Head of caudate nucleus (tissue), 42 donors: Measurements from ENCODE around the gene ZNF775.

Experiments
- DNase-seq, 42 donors: peaks; one replicate each; pipeline versions ENCODE4 v3.0.0 to v3.0.0-alpha.2; 2020 to 2021; ENCODE audit warnings: mixed read lengths in 7 of 42
- intact Hi-C: fragments of 100-400 bp; cut with DNase I; formaldehyde crosslinking; loops from one replicate; pipeline ENCODE4 v1.15.0; 2022

ZNF775 gene

GRCh38 chr7:150405584-150406311 lies 26.6 kb downstream of the ZNF775 start:
- intact Hi-C loops = loop anchor here (2.0 to 5.0 kb wide), 2 partner anchors 15 to 38 kb away; partner anchors contain the start of gene REPIN1
- peak in 38 of 42 donors; percentile 40 to 79 (median 61) for DNase-seq

GRCh38 chr7:150406312-150406566 lies 27.1 kb downstream of the ZNF775 start:
- intact Hi-C loops = loop anchor here (5.0 kb wide), 1 partner anchor 39 kb away; the partner anchor contains the start of gene REPIN1

DNA sequence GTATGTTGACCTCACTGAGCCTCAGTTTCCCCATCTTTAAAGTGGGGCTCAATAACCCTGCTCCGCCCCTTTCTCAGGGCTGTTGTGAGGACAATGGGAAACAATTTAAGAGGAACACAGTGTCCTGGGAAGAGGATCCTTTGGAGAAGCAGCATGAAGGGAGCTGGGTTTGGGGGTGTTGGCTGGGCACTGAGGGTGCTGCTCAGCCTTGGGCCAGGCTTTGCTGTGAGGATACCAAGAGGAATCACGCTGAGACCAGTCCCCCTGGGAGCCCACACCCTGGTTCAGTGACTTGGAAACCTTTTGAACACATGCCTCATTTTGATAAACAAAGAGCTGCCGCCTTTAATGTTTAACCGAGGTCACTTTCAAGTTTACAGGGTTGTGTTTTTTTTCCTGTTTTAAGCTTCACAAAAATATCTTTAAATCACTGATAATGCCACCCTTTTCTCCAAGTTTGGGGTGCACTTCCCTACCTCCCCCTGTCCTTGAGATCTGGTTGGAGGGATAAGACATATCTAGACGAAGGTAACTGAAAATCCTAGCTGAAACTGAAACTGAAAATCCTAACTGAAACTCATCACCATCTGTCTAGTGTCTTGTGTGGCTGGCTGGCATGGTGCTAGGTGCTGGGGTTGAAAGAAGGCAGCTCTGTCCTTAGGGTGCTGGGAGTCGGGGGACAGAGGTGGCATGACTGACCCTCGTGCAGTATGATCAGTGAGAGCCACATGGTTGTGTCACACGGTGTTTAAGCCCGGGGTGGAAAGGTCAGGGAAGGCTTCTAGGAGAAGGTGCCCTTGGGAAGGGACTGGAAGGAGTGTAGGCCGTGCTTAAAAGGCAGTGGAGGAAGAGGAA lies 27.7 kb downstream of the ZNF775 start:
- DNase-seq = peak in 2 of 42 donors; percentile 7 to 25
- intact Hi-C loops = loop anchor here (5.0 kb wide), 1 partner anchor 39 kb away; the partner anchor contains the start of gene REPIN1

More at GRCh38 chr7:150406312-150406566, 27.1 kb downstream of the ZNF775 start:
- peak in 1 of 42 donors; percentile 32 for DNase-seq

DNA sequence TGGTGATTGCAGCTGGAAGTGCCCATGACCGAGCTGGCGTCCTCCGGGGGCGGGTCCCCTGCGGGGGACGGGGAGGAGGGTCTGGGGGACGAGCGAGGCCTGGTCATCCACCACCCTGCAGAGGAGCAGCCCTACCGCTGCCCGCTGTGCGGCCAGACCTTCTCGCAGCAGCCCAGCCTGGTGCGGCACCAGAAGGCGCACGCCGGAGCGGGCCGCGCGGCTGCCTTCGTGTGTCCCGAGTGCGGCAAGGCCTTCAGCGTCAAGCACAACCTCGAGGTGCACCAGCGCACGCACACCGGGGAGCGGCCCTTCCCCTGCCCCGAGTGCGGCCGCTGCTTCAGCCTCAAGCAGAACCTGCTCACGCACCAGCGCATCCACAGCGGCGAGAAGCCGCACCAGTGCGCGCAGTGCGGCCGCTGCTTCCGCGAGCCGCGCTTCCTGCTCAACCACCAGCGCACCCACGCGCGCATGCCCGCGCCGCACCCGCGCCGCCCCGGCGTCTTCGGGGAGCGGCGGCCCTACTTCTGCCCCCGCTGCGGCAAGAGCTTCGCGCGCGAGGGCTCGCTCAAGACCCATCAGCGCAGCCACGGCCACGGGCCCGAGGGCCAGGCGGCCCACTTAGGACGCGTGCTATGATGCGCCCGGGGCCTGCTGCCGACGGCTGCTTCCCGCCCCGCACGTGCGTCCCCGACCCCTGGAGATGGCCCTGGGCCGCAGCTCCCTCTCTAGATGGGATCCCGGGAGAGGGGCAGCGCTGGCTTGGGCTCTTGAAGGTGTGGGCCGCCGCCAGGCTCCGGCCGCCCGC lies 28.7 kb downstream of the ZNF775 start:
- peak in 1 of 42 donors; percentile 24 for DNase-seq
- intact Hi-C loops = loop anchor here (5.0 kb wide), 1 partner anchor 40 kb away; the partner anchor contains the start of gene REPIN1

DNA sequence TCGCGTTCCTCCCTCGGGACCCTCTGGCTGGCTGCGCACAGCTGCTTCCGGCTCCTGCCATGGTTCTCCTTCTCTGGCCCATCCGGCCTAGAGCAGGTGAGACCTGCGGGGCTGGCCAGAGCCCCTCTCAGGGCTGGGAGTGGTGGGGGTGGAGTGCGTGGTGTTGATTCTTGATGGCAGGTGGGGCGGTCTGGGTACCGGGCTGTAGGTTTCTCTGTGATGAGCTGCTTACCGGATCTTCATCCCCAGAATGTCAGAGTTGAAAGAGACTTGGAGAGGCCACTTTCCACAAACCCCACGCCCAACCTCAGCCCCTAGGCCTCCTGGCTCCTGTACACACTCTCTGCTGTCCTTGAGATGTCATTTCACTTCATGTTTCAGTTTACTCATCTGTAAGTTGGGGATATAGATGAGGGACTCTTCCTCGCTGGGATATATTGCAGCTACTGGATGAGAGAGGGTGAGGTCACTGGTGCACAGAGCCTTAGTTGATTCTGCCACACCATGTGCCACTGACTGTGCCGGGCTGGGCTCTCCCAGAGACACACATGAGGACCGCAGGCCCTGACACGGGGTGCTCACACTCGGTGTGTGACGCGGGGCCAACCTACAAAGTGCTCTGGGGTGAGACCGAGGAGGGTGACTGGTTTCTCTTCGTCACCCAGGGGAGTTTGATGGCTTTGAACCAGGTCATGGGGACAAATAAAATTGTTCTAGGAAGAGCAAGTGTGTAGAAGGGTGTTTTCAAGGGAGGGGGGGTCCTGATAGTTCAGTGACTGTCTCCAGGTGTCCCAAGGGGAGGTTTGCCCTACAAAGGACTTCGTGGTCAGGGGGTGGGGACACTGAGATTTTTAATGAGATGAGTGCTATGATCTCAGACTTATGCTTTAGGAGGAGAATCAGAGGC lies 29.5 kb downstream of the ZNF775 start:
- intact Hi-C loops = loop anchor here (5.0 kb wide), 1 partner anchor 41 kb away; the partner anchor contains the start of gene REPIN1
- no peak for DNase-seq

GRCh38 chr7:150409300-150410030 lies 30.3 kb downstream of the ZNF775 start:
- intact Hi-C loops = loop anchor here (5.0 kb wide), 1 partner anchor 42 kb away; the partner anchor contains the start of gene REPIN1
- DNase-seq = peak in 1 of 42 donors; percentile 31

DNA sequence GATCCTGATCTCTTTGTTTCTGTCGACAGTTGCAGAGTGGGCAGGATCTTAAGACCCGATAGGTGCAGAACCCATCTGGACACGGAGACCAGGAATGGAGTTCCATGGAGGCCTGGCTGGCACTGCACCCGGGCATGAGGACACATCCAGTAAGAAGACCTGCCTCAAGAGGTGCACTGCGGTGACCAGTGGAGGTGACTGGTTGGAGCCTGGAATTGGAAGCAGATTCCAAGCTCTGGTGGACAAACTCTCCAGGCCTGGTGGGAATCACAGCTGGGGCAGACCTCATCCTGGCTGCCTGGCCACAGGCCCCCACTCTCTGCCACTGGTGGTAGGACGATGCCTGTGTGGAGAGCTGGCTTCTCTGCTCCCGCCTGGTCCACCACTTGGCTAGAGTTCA lies 31.0 kb downstream of the ZNF775 start:
- DNase-seq = no peak
- intact Hi-C loops = no loop called here

GRCh38 chr7:150410680-150411346 lies 31.7 kb downstream of the ZNF775 start:
- intact Hi-C loops = no loop called here
- DNase-seq = peak in 7 of 42 donors; percentile 27 to 55 (median 35)

- no peak for DNase-seq
- intact Hi-C loops = no loop called here
These were observed 32.5 kb downstream of the ZNF775 start for GRCh38 chr7:150411606-150412005.

GRCh38 chr7:150412016-150412415 lies 32.9 kb downstream of the ZNF775 start:
- DNase-seq = peak in 3 of 42 donors; percentile 2 to 26 (median 7)
- intact Hi-C loops = no loop called here

- DNase-seq = peak in 4 of 42 donors; percentile 12 to 34 (median 24)
These were observed 33.7 kb downstream of the ZNF775 start for GRCh38 chr7:150412518-150413488.

DNA sequence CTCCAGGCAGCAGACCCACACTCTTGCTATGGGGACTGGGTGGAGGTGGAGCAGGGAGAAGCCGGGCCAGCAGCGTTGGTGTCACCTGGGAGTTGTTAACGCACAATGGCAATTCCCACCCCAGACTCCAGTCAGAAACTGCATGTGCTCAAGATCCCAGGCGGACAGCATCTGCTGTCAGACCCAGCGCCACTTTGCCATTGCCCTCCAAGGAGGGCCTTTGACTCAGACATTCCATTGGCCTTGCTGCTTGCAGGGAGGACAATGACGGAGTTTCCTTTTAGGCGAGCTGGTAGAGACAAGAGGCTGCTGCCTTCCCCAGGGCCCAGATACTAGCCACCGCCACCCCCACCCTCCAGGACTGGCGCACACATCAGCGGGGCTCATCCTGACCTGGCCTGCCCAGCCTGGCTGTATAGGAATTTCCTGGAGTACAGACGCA lies 34.5 kb downstream of the ZNF775 start:
- DNase-seq = peak in 5 of 42 donors; percentile 0 to 28 (median 15)
- intact Hi-C loops = no loop called here

More at GRCh38 chr7:150412518-150413488, 33.7 kb downstream of the ZNF775 start:
- intact Hi-C loops = no loop called here

GRCh38 chr7:150415161-150416153 lies 36.3 kb downstream of the ZNF775 start:
- peak in 6 of 42 donors; percentile 2 to 23 (median 14) for DNase-seq
- intact Hi-C loops = no loop called here

- intact Hi-C loops = no loop called here
- peak in 8 of 42 donors; percentile 0 to 28 (median 8) for DNase-seq
These were observed 38.1 kb downstream of the ZNF775 start for GRCh38 chr7:150417239-150417638.
